Measurements from ENCODE around the gene BID.
"Not testable (repeated sequence)": the region's sequence is repeated elsewhere in the genome, so short reads cannot be mapped to it uniquely, and the experiment has no call there.

The BID gene

GRCh38 chr22:17767233-17768065 lies 6.8 kb downstream of the BID start:
- DNase-seq: peak; percentile 91

GRCh38 chr22:17764852-17765251 lies 9.4 kb downstream of the BID start:
- DNase-seq: not testable (repeated sequence)

GRCh38 chr22:17764036-17764435 lies 10.2 kb downstream of the BID start:
- no peak for DNase-seq

- not testable (repeated sequence) for DNase-seq
These were observed 10.8 kb downstream of the BID start for GRCh38 chr22:17763442-17763841.

- no peak for DNase-seq
These were observed 13.2 kb downstream of the BID start for GRCh38 chr22:17761138-17761488.

GRCh38 chr22:17754233-17754925 lies 19.9 kb downstream of the BID start:
- DNase-seq: peak; percentile 41

GRCh38 chr22:17753401-17753989 lies 20.8 kb downstream of the BID start:
- DNase-seq: no peak

- DNase-seq: no peak
These were observed 22.7 kb downstream of the BID start for GRCh38 chr22:17751596-17751995.

GRCh38 chr22:17749605-17750395 lies 24.5 kb downstream of the BID start:
- DNase-seq: no peak

- no peak for DNase-seq
These were observed 25.5 kb downstream of the BID start for GRCh38 chr22:17748555-17749353.

- no peak for DNase-seq
These were observed 27.4 kb downstream of the BID start for GRCh38 chr22:17746916-17747315.

GRCh38 chr22:17744430-17744829 lies 29.8 kb downstream of the BID start:
- no peak for DNase-seq

GRCh38 chr22:17743661-17744411 lies 30.4 kb downstream of the BID start:
- DNase-seq: no peak

- peak; percentile 83 for DNase-seq
These were observed 31.8 kb downstream of the BID start for GRCh38 chr22:17742527-17742902.

- DNase-seq: no peak
These were observed 32.3 kb downstream of the BID start for GRCh38 chr22:17741866-17742526.

- no peak for DNase-seq
These were observed 34.9 kb downstream of the BID start for GRCh38 chr22:17739196-17739975.

GRCh38 chr22:17738386-17739128 lies 35.7 kb downstream of the BID start:
- DNase-seq: no peak

- DNase-seq: peak; percentile 68
These were observed 40.1 kb downstream of the BID start for GRCh38 chr22:17734187-17734586.

- DNase-seq: no peak
These were observed 40.8 kb downstream of the BID start for GRCh38 chr22:17733466-17733865.

All from activated CD4-positive, alpha-beta T cell treated with anti-CD3 and anti-CD28 coated beads, Interleukin-2, Interleukin-6, amounts not matched to agents 100 ng/mL and 50 ng/mL, durations not matched to agents 16 hours and 8 hours (primary cell).